GM20431 (cell line): ENCODE measurements around the gene PYDC1.
"Not testable (repeated sequence)": the region's sequence is repeated elsewhere in the genome, so short reads cannot be mapped to it uniquely, and the experiment has no call there.

Experiments
- in situ Hi-C: fragments of 300-500 bp; cut with MseI, MboI; formaldehyde crosslinking; loops from one replicate; pipeline ENCODE4 v1.15.0; 2020; ENCODE audit warnings: low sequenced_read_pairs; ENCODE audit not compliant: unreplicated experiment

PYDC1 gene

DNA sequence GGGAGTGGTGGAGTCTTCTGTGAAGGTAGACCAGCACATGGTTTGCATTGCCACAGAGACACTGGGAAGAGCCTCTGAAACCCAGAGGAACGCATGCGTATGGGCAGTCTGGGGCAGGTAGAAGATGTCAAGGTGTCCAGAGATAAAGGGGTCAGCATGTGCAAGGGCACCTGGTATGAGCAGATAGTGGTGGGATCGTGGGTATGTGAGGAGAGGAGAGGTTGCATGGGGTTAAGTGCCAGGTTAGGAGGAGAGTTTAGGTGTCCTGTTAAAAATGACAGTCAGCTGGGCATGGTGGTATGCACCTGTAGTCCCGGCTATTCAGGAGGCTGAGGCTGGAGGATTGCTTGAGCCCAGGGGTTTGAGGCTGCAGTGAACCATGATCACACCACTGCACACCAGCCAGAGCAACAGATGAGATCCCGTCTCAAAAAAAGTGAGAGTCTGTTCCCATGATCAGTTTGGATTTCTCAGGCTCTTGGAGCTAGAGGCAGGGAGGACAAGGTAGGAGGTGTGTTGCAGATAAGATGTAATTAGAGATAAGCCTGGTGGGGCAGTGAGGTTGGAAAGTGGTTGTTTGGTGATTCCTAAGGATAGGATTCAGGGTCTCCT lies 17.4 kb downstream of the PYDC1 start:
- in situ Hi-C loops, result no loop called here

DNA sequence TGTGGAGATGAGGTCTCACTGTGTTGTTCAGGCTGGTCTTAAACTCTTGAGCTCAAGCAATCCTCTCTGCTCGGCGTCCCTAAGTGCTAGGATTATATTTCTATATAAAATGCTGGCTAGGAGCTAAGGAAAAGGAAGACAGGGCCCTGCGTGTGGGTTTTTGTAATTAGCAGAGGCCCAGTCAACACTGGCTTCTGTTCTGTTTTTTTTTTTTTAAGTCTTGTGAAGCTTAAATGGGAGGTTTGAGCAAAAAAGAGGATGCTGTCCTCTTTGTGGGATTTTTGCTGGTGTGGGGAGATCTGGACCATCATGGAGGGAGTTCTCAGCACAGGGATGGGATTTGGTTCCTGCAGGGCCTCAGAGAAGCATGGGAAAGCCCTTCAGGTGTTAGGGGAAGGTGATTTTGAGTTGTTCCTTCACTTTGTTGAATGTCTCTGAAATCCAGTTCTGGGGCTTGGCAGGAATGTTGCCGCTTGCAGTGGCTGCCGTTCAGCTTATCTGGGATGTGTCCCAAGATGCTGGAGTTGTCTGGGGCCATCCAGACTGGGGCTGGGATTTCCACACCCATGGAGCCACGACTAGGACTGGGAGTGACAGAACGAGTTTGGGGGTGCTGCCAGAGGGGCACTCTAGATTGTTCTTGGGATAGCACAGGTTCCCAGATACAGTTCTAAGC lies 18.6 kb downstream of the PYDC1 start:
- in situ Hi-C loops, result no loop called here

DNA sequence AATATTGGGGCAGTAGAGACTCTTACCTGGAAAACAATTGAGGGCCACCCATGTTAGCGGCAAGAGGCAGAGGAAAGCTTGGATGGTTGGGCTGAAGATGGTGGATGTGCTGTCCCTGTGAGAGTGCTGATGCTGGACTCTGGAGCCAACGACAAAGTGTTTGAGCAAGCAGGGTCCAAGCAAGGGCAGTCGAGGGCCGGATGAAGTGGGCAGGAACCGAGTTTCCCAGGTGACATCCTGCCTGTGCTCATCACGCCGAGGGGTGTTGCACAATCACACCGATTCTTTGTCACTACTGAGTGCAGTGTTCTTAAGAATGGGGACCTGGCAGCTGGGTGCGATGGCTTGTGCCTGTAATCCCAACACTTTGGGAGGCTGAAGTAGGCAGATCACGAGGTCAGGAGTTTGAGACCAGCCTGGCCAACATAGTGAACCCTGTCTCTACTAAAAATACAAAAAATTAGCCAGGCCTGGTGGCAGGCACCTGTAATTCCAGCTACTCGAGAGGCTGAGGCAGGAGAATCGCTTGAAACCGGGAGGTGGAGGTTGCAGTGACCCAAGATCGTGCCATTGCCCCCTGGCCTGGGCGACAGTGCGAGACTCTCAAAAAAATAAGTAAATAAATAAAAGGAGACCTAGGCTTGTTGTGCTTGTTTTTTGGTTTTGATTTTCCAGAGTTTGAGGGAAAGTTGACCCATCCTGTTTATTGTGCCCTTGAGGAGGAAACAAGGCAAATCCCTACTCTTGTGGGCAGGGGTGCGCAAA lies 20.4 kb downstream of the PYDC1 start:
- in situ Hi-C loops, result no loop called here

DNA sequence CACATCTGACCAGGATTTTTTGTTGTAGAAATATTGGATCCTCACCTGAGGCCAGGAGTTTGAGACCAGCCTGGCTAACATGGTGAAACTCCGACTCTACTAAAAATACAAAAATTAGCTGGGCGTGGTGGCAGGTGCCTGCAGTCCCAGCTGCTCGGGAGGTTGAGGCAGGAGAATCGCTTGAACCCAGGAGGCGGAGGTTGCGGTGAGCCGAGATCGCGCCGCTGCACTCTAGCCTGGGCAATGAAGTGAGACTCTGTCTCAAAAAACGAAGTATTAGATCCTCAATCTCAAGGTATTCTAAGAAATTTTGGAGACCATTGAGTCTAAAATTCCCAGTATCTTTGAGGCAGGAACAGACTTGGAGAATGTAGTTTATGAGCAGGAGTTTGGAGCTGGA lies 21.1 kb downstream of the PYDC1 start:
- in situ Hi-C loops, result not testable (repeated sequence)

DNA sequence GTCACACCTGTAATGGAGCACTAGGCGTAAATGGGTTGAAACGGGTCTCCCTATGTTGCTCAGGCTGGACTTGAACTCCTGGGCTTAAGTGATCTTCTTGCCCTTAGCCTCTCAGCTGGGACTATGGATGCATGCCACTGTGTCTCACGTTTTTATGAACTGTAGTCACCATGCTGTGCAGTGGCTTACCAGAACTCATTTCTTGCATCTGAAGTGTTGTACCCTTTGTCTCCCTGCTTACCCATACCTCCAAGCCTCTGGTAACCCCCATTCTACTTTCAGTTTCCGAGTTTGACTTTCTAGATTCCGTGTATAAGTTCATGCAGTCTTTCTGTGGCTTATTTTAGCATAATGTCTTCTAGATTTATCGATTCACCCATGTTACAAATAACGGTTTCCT lies 22.0 kb downstream of the PYDC1 start:
- in situ Hi-C loops, result no loop called here

DNA sequence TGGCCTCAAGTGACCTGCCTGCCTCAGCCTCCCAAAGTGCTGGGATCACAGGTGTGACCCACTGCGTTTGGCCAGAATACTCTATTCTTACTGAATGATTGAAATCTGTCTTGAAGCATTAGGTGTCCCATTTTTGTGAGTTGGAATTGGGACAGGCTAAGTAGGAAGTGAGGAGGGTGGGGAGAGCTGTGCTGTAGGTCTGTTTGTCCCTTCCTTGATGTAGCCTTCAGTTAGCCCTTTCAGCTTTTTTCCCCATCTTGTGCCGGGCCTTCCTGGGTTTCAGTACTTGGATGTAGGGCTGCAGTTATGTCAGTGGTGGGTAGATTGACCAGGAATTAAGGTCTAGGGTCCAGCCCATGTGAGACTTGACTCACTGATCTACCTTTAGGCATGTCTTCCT lies 23.1 kb downstream of the PYDC1 start:
- in situ Hi-C loops, result no loop called here

DNA sequence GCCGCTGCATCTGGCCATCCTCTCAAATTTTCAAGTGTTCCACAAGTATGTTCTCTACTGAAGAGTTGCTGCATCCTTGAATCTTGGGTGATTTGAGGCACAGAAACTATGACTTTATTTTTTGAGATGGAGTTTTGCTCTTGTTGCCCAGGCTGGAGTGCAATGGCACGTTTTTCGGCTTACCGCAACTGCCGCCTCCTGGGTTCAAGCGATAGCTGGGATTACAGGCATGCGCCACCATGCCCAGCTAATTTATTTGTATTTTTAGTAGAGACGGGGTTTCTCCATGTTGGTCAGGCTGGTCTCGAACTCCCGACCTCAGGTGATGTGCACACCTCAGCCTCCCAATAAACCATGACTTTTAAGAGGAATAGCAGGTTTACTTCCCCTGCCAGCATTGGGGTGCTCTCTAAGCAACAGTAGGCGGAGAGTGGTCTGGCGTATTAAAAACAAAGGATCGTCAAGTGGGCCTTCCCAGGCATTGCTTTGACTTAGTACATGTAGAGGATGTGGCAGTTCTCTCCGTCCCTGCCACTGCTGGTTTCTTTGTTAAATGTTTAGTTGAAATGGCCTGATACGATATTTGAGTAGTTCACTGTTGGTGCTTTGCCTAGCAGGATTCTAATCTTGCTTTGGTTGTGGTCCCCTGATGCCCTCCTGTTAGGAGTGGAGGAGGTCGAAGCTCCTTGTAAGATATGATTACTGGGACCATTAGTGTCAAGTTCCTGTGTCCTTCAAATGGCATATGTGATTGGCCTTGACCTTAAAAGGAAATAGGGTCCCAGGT lies 23.9 kb downstream of the PYDC1 start:
- in situ Hi-C loops, result no loop called here

DNA sequence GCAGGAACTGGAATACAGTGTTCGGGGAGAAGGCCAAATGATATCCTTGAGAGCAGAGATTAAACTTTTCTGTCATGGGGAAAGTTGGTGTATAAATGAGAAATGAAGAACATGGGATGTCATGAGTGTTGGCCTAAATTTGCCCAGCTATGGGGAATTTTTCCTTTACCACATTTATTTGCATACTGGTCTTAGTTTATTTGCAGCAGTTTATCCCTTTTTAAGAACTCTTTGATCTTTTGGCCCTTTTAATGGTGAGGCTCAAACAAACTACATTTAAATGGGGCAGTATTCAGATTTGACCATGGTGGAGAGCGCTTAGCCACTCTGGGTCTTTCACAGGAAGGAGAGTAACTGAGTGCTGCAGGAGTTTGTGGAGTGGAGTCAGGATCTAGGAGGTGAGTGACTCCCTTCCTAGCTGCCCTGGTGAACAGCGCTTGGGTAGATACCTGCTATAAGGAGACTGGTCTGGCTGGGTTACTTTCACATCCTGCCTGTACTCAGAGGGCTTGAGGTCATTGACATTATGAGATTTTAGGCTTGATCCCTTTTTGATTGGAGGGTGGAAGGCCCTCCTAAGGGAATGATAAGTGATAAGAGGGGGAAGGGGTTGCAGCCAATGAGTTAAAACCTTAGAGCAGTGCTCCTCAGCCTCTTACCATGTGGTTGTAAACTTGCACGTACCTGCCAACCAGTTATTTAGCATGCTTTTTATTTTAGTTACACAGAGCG lies 25.1 kb downstream of the PYDC1 start:
- in situ Hi-C loops, result no loop called here

DNA sequence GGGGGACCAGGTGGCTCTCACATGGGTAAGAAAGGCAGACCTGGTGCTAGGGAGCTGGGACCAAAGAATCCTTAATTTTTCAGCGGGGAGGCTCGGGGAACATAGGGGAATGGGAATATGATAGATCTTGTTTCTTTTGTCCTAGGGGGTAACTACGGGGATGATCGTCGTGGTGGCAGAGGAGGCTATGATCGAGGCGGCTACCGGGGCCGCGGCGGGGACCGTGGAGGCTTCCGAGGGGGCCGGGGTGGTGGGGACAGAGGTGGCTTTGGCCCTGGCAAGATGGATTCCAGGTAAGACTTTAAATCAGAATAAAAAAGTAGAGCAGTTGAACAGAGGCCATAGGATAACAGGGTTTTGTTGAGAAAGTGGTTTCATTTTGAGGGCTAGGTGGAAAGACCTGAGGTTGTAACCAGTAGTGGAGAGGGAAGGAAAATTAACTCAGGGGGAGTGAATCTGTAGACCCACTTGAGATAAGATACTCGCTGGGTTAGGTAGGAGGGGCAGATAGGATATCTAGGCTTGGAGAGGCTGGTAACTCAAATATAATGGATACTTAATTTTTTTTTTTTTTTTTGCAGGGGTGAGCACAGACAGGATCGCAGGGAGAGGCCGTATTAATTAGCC lies 26.0 kb downstream of the PYDC1 start:
- in situ Hi-C loops, result no loop called here

DNA sequence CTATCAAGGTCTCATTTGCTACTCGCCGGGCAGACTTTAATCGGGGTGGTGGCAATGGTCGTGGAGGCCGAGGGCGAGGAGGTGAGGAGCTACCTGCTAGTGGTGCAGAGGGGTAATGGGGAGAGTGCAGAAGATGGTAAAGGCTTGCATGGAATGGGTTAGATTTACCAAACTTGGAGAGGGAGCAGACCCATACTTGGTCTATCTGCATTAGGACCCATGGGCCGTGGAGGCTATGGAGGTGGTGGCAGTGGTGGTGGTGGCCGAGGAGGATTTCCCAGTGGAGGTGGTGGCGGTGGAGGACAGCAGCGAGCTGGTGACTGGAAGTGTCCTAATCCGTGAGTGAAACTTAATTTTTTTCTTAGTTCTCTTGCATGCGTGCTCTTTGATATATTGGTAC lies 26.9 kb downstream of the PYDC1 start:
- in situ Hi-C loops, result no loop called here

DNA sequence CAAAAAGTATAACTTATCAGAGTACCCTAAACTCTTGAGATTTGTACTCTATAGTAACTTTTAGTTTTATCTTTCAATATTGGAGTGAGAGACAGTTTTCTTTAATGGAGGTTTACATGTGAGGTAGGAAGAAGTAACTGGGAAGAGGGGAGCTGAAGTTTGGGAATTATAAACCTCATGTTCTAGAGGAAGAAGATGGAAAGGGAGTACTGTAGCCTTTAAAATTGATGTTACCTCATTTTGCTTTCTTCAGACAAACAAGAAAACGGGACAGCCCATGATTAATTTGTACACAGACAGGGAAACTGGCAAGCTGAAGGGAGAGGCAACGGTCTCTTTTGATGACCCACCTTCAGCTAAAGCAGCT lies 27.5 kb downstream of the PYDC1 start:
- in situ Hi-C loops, result no loop called here

DNA sequence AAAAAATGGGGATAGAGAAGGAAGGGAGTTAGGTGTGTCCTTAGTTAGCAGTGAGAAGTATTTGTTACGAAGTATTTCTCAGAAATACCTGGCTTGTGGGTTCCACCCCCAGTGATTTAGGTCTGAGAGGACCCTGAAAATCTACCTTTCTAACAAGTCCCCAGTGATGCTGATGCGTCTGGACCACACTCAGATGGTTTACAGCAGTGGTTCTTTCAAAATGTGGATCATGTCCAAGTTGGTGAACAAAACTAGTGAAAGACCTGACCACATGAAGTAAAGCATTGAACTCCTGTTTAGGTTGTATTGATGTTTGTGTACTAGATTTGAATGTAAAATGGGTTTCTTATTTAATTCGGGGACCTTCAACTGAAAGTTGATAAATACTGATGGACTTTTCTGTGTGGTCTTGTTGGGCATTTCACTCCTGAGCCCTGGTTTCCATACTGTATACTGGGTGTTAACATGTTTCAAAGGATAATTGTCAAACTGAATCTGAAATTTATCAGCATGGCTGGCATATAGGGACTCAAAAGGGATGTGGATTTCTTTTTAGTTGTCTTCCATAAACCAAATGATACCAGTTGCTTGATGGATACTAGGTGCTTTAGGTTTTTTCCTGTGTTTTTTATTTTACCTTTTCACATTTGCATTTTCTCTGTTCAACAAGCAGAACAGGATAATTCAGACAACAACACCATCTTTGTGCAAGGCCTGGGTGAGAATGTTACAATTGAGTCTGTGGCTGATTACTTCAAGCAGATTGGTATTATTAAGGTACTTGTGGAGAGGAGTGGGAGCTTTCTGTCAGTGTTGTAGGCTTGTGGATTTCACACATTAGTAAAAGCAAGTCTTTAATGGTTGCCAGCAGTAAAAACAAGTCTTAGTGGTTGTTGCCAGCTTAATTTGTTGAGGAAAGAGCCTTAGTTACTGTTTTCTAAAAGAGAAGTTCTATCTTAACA lies 28.2 kb downstream of the PYDC1 start:
- in situ Hi-C loops, result no loop called here

DNA sequence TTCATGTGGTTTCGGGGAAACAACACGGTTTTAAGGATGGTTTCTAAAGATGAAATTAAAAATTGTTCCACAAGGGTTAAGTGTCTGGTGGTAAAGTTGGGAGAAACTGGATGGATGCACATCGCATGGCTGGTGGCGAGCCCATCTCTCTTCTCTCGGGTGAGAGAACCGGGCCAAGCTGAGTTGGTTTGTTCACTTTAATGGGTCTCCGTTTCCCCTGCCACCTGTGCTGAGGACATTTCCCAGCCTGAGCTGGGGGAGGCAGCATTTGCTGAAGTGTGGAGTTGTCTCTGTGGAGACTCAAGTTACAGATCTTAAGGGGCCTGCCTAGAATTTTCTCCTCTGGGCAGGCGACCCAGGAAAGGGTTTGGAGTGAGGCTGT lies 29.1 kb downstream of the PYDC1 start:
- in situ Hi-C loops, result no loop called here

DNA sequence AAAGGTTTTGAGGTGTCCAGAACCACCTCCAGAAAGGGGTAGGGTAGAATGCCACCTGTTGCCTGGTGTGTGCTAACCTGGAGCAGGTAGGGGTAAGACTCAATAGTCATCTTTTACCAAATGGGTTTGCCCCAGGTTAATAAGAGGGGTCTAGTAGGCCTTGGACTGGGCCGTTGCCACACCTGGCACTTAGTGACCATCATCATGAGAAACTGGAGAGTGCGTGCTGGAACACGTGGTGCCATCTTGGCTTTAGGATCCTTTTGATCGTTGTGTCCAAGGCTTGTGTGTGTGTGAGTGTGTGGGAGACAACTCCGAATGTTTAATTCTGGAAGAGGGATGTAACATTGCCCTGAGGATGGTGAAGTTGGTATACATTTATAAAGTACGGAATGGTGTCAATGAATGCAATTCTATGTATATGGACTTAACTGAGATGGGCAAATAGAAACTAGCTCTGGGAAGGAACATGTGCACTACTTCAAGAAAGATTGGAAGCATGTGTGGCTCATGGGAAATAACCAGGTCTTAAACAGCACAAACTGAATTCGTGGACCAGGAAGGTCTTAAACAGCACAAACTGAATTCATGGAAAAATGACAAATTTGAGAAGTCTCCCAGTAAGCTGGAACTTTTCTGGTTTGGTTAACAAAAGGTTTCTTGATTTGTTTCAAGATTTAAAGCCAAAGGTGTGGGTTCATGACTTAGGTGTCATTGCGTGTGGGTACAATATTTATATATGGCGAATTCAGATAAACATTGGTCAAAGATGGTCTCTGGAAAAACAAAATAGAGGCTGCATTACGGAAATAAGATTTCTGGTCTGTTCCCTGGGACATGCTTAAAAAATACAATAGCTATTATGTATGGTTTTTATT lies 29.8 kb downstream of the PYDC1 start:
- in situ Hi-C loops, result no loop called here

DNA sequence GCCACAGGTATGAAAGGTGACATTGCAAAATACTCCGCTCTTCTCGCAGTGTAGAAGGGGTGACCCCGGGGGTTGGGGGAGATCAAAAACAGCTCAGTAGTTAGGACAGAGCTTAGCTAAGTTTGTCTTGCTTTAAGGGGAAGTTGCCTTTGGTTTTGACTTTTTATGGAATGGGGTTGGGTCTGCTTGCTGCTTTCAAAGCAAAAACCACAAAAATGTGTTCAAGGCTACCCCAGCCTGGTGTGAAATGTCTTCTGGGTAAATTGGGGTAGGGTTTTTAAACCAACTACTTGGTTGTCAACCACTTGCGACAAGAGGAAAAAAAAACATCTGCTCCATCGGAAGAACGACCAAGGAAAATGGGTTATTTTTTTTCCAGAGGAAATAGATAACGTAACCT lies 30.8 kb downstream of the PYDC1 start:
- in situ Hi-C loops, result no loop called here

DNA sequence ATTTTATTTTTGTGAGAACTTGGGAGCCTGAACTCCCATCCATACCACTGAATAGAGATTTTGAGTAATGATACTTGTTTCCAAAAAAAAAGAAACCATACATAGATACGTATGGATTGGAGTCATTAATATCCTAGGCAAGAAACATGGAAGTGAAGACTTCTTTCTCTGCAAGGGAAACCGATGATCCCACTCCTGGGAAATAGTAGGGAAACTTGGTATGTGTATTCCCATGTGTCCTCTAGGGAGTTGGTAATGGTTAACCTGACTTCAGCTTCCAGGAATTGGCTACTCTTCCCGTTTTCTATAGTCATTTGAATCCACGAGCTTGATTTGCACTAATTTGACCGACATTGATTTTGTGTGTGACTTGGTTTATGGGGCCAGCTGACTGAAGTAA lies 31.6 kb downstream of the PYDC1 start:
- in situ Hi-C loops, result no loop called here

DNA sequence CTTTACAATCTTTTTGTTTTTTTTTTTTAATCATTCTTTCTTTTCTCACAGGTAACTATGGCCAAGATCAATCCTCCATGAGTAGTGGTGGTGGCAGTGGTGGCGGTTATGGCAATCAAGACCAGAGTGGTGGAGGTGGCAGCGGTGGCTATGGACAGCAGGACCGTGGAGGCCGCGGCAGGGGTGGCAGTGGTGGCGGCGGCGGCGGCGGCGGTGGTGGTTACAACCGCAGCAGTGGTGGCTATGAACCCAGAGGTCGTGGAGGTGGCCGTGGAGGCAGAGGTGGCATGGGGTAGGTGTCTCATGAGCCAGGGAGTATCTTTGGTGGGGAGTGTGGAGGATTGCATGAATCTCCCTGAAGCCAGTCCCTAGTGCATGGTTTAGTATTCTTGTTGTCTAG lies 32.0 kb downstream of the PYDC1 start:
- in situ Hi-C loops, result no loop called here
